GM19193 (cell line): ENCODE measurements around the gene CC2D2A.

Experiments
- POLR2A ChIP-seq: IDR thresholded peaks from 4 replicates; pipeline ENCODE4 v1.6.1; 2011; ENCODE audit not compliant: insufficient read depth, insufficient read length; ENCODE audit errors: extremely low read depth

CC2D2A gene

DNA sequence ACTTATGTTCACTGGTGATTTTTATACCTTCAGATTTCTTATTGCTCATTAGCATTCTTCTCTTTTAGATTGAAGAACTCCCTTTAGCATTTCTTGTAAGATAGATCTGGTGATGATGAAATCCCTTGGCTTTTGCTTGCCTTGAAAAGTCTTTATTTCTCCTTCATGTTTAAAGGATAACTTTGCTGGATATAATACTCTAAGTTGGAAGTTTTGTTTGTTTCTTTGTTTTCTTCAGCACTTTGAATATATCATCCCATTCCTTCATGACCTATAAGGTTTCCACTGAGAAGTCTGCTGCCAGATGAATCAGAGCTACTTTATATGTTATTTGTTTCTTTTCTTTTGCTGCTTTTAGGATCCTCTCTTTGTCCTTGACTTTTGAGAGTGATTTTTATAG lies 18.5 kb downstream of the CC2D2A start:
- no peak for TF ChIP-seq POLR2A

- TF ChIP-seq POLR2A, result no peak
Measured at GRCh38 chr4:15488658-15489470, 19.2 kb downstream of the CC2D2A start.

- no peak for TF ChIP-seq POLR2A
Measured at GRCh38 chr4:15489551-15489950, 19.9 kb downstream of the CC2D2A start.

DNA sequence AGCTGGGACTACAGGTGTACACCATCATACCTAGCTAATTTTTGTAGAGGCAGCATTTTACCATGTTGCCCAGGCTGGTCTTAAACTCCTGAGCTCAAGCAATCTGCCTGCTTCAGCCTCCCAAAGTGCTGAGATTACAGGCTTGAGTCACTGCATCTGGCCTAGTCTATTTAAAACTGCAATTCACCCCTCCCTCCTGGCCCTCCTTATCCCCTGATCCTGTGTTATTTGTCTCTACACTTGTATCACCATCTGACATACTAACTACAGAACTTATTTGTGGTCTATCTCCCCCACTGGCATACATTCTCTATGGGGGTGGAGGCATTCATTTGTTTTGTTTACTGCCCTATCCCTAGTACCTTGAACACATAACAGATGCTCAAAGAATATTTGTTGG lies 23.7 kb downstream of the CC2D2A start:
- no peak for TF ChIP-seq POLR2A

GRCh38 chr4:15495621-15496020 lies 25.9 kb downstream of the CC2D2A start:
- no peak for TF ChIP-seq POLR2A

DNA sequence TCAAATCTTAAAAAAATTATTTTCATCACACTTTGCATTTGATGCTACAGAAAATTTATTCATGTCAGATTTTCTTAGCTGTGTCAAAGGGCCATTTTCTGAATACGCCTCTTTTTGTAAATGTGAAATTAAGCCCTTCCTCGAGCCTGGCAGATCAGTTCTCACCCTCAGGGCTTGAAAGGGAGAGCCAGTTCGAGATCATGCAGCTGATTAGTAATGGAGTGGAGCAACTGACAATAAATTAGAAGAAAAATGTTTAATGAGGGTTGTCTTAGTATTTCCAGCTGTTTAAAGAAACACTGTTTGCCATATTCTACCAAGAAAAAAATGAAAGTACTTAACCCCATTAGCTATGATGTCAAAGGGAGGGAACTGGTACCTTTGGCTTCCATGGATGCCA lies 28.7 kb downstream of the CC2D2A start:
- no peak for TF ChIP-seq POLR2A

DNA sequence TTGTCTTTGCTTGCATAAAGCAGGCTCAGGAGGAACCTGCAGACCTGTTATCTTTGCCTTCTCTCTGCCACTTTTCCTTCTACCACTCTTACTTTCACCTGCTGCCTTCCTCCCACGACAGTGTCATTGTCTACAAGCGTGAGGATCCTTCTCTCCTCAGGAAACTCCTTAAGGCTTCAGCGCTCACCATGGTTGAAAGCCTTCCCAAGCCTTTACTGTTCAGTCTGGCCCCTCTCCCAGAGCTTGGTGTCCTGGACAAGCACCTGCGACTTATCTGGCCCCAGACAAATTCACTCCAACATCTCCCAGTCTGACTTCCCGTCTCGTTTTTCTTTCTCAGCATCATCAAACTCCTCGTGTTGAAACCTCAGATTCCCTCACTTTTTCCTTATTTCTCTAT lies 31.0 kb downstream of the CC2D2A start:
- no peak for TF ChIP-seq POLR2A

DNA sequence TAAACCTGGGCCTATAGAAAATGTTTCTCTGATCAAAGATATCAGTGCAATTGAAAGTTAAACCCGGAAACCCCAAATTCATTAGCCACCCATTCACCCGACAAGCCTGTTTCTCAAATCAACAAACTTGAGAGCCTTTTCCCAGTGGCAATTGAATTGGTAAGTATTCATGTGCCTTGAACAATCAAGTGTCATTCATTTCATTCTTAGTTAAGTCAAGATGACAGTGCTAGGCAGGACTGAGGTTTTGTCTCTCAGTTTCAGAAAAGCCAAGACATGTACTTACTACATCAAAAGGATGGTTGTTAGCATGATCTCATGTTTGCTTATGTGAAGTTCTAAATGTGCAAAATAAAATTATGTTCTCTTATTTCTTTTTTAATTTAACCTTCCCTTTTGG lies 32.3 kb downstream of the CC2D2A start:
- no peak for TF ChIP-seq POLR2A

- no peak for TF ChIP-seq POLR2A
Measured at GRCh38 chr4:15502384-15502783, 32.7 kb downstream of the CC2D2A start.

DNA sequence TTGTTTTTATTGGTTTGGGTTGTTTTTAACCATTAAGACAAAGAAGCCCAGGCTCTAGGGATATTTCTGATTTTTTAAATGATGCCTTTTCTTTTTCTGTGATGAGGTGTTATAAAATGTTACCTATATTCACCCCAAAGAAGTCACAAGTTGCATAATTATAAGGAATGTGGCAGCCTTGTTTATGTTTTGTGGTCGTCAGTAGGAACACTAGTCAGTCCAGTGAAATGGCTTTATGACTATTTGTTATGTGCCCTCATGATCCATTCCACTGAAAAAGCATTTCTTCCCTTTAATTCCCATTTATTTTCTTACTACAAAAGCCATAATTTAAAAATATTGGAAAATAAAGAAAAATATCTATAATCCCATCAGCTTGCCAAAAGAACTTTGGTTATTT lies 34.4 kb downstream of the CC2D2A start:
- no peak for TF ChIP-seq POLR2A

DNA sequence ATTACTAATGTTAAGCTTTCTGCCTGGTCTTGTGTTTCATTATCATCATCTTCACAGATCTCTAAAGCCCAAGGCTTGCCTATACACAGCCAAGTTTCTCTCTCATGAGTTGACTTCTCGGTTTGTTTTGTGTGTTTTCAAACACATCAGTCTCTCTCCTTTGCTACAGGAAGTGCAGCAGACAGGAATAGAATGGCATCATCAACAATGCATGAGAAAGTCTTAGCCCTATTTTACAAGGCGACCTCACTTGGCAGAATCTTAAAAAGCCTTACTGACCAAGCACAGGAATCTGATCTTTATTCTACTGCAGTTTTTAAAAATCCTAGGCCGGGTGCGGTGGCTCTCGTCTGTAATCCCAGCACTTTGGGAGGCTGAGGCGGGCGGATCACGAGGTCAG lies 36.8 kb downstream of the CC2D2A start:
- no peak for TF ChIP-seq POLR2A

DNA sequence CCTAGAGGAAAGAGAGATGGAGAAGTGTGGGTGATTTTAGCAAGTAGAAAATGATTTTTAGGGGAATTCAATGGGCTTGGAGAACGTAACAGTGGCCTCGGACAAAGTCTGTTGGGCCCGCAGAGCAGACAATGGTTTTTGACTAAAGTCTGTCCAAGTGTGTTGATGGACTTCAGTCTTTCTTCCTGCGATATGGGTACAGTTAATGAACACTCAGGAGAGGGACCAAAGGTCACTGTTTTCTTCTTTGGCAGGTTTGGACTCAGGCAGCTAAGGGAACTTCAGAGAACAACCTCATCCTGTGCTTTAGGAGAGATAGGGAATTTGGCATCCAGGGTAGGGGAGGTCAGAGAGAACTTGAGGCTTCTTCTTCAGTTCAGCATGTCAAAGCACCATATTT lies 38.0 kb downstream of the CC2D2A start:
- no peak for TF ChIP-seq POLR2A

GRCh38 chr4:15510961-15511360 lies 41.3 kb downstream of the CC2D2A start:
- TF ChIP-seq POLR2A, result no peak

GRCh38 chr4:15513545-15513944 lies 43.9 kb downstream of the CC2D2A start:
- TF ChIP-seq POLR2A, result no peak

GRCh38 chr4:15515106-15515505 lies 45.4 kb downstream of the CC2D2A start:
- no peak for TF ChIP-seq POLR2A

- TF ChIP-seq POLR2A, result no peak
Measured at GRCh38 chr4:15516494-15516893, 46.8 kb downstream of the CC2D2A start.
